Measurements from ENCODE around the gene TFF3.
A peak's percentile ranks its signal among the peaks of the same experiment; 100 is the strongest.

TFF3 gene

GRCh38 chr21:42282021-42282420 is 33.2 kb downstream of the TFF3 start:
- Mint-ChIP-seq H3K9me3 (no peaks in the 10 kb centered on the region), H3K27ac (no peak overlapping the region), H3K36me3 (ENCODE audit: low read depth) (peaks cover 4% of the 10 kb centered on the region), H3K4me1 (ENCODE audit: low read depth) (peaks cover 9% of the 10 kb centered on the region), H3K27me3 (no peaks in the 10 kb centered on the region), H3K4me3 (no peak overlapping the region)

DNA sequence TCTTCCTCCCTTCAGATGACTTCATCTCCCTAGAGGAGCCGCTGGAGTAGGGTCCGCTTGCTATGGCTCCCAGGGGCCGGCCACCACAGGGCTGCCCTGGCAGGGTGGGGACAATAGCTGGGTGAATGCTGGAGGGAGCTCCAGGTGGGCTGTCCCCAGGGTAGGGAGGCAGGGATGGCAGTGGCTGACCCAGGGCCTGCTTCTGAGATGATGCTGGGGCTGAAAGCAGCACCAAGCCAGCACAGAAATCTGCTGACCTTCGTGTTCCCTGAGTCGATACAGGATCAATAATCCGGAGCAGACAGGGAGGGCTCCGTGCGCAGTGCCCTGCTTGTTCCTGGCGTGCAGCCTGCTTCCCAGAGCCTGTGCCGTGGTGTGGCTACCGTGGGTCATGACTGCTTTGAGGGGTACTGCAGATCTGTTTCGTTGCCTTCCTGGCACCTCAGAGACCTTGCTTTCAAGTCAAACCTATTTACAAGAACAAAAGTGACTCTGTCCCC is 34.0 kb downstream of the TFF3 start:
- no peaks in the 10 kb centered on the region for H3K27me3 Mint-ChIP-seq
- H3K9me3 Mint-ChIP-seq = no peaks in the 10 kb centered on the region
- peaks cover 4% of the 10 kb centered on the region for H3K36me3 Mint-ChIP-seq (ENCODE audit: low read depth)
- no peak overlapping the region for H3K4me3 Mint-ChIP-seq
- peaks cover 7% of the 10 kb centered on the region for H3K4me1 Mint-ChIP-seq (ENCODE audit: low read depth)
- no peak overlapping the region for H3K27ac Mint-ChIP-seq

GRCh38 chr21:42280356-42281180 is 34.6 kb downstream of the TFF3 start:
- Mint-ChIP-seq H3K4me3 (no peak overlapping the region), H3K27ac (no peak overlapping the region), H3K27me3 (no peaks in the 10 kb centered on the region), H3K4me1 (ENCODE audit: low read depth) (peaks cover under 1% of the 10 kb centered on the region), H3K9me3 (no peaks in the 10 kb centered on the region), H3K36me3 (ENCODE audit: low read depth) (peaks cover 4% of the 10 kb centered on the region)

GRCh38 chr21:42279888-42280287 is 35.3 kb downstream of the TFF3 start:
- Mint-ChIP-seq H3K27me3 (no peaks in the 10 kb centered on the region), H3K36me3 (ENCODE audit: low read depth) (peaks cover 4% of the 10 kb centered on the region), H3K4me1 (ENCODE audit: low read depth) (no peaks in the 10 kb centered on the region), H3K27ac (no peak overlapping the region), H3K9me3 (no peaks in the 10 kb centered on the region), H3K4me3 (no peak overlapping the region)

DNA sequence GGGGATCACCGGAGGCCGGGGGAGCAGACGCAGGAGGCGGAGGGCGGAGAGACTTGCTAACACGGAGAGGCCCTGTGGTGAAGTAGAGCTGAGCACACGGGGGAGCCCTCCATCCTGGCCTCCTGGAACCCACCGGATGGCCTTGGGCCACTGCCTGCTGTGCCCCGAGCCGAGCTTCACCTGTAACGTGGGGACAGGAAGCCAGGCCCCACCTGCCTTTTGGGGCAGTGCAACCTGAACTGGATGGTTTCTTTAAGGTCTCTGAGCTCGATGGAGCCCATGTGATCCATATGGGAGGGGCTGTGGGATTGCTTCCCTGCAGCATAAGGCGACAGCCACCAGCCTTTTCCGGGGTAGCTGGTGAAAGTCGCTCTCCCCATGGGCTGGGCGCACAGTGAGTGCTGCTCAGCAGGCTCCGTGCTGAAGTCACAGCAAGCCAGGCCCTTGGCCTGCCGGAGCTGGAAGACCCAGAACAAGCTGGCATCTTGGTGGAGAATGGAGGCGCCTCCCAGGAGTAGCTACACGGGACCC is 35.8 kb downstream of the TFF3 start:
- no peaks in the 10 kb centered on the region for H3K27me3 Mint-ChIP-seq
- H3K4me3 Mint-ChIP-seq = no peak overlapping the region
- no peaks in the 10 kb centered on the region for H3K4me1 Mint-ChIP-seq (ENCODE audit: low read depth)
- H3K9me3 Mint-ChIP-seq = no peaks in the 10 kb centered on the region
- peaks cover 4% of the 10 kb centered on the region for H3K36me3 Mint-ChIP-seq (ENCODE audit: low read depth)
- H3K27ac Mint-ChIP-seq = no peak overlapping the region

- no peak overlapping the region for H3K27ac Mint-ChIP-seq
These were observed 36.6 kb downstream of the TFF3 start for GRCh38 chr21:42278451-42279149.

GRCh38 chr21:42277593-42277992 is 37.6 kb downstream of the TFF3 start:
- peaks cover 4% of the 10 kb centered on the region for H3K36me3 Mint-ChIP-seq (ENCODE audit: low read depth)

More at GRCh38 chr21:42278451-42279149, 36.6 kb downstream of the TFF3 start:
- no peak overlapping the region for H3K4me3 Mint-ChIP-seq
- peaks cover 4% of the 10 kb centered on the region for H3K36me3 Mint-ChIP-seq (ENCODE audit: low read depth)
- H3K4me1 Mint-ChIP-seq (ENCODE audit: low read depth) = no peaks in the 10 kb centered on the region
- no peaks in the 10 kb centered on the region for H3K9me3 Mint-ChIP-seq
- H3K27me3 Mint-ChIP-seq = no peaks in the 10 kb centered on the region

DNA sequence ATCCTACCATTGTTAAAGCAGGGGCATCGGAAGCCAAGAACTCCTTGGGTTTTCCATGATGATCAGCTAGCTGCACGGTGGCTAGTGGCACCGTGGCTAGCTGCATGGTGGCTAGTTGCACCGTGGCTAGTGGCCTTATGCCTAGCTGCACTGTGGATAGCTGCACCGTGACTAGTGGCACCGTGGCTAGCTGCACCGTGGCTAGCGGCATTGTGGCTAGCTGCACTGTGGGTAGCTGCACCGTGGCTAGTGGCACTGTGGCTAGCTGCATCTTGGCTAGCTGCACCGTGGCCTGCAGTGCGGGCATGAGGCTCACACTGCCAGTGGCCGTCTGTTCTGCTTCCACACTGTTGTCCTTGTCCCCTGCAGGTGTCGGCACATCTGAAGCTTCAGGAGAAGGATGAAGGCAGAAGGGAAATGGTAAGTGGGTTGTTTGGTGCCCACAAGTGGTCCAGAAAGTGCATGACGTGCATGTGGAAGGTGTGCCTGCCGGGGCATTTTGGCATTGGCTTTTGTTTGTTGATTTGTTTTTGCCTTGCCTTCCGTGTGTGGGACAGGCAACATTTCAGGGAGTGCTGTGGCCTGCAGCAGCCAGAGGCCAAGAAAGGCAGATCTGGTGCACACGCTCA is 38.6 kb downstream of the TFF3 start:
- Mint-ChIP-seq H3K27ac (no peak overlapping the region), H3K4me1 (ENCODE audit: low read depth) (no peaks in the 10 kb centered on the region), H3K4me3 (no peak overlapping the region), H3K9me3 (no peaks in the 10 kb centered on the region), H3K36me3 (ENCODE audit: low read depth) (peaks cover 4% of the 10 kb centered on the region), H3K27me3 (no peaks in the 10 kb centered on the region)

More at GRCh38 chr21:42277593-42277992, 37.6 kb downstream of the TFF3 start:
- Mint-ChIP-seq H3K9me3 (no peaks in the 10 kb centered on the region), H3K27me3 (no peaks in the 10 kb centered on the region), H3K4me3 (no peak overlapping the region), H3K4me1 (ENCODE audit: low read depth) (no peaks in the 10 kb centered on the region), H3K27ac (no peak overlapping the region)

DNA sequence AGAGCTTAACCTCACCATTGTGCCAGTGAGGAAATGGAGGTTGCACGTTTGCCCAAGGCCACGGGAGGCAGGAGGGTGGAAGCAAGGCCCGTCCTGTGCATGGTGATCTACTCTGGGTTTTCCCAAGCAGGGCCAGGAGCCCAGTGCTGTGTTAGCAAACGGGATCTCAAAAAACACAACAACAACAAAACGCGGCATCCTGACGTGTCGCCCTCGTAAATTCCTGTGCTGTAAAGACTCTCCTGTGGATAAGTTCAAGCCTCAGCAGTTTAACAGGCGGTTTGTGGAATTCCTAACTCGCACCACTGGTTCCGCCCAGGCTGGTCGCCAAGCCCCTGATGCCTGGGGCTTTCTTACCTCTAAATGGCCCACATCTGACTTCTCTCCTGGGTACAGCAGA is 39.1 kb downstream of the TFF3 start:
- no peak overlapping the region for H3K4me3 Mint-ChIP-seq
- H3K27ac Mint-ChIP-seq = no peak overlapping the region
- H3K9me3 Mint-ChIP-seq = no peaks in the 10 kb centered on the region
- no peaks in the 10 kb centered on the region for H3K4me1 Mint-ChIP-seq (ENCODE audit: low read depth)
- peaks cover 8% of the 10 kb centered on the region for H3K36me3 Mint-ChIP-seq (ENCODE audit: low read depth)
- no peaks in the 10 kb centered on the region for H3K27me3 Mint-ChIP-seq

- Mint-ChIP-seq H3K36me3 (ENCODE audit: low read depth) (peaks cover 5% of the 10 kb centered on the region), H3K4me3 (no peak overlapping the region), H3K9me3 (no peaks in the 10 kb centered on the region), H3K27me3 (no peaks in the 10 kb centered on the region), H3K4me1 (ENCODE audit: low read depth) (peaks cover 16% of the 10 kb centered on the region), H3K27ac (no peak overlapping the region)
These were observed 42.1 kb downstream of the TFF3 start for GRCh38 chr21:42272984-42273600.

- no peak overlapping the region for H3K27ac Mint-ChIP-seq
- H3K36me3 Mint-ChIP-seq (ENCODE audit: low read depth) = peaks cover 4% of the 10 kb centered on the region
- no peak overlapping the region for H3K4me3 Mint-ChIP-seq
- no peaks in the 10 kb centered on the region for H3K9me3 Mint-ChIP-seq
- H3K27me3 Mint-ChIP-seq = no peaks in the 10 kb centered on the region
- peaks cover 20% of the 10 kb centered on the region for H3K4me1 Mint-ChIP-seq (ENCODE audit: low read depth)
These were observed 42.9 kb downstream of the TFF3 start for GRCh38 chr21:42272109-42272962.

- Mint-ChIP-seq H3K4me3 (no peak overlapping the region), H3K9me3 (no peaks in the 10 kb centered on the region), H3K36me3 (ENCODE audit: low read depth) (peaks cover 4% of the 10 kb centered on the region), H3K27ac (no peak overlapping the region), H3K27me3 (no peaks in the 10 kb centered on the region), H3K4me1 (ENCODE audit: low read depth) (peaks cover 30% of the 10 kb centered on the region)
These were observed 44.1 kb downstream of the TFF3 start for GRCh38 chr21:42271065-42271464.

DNA sequence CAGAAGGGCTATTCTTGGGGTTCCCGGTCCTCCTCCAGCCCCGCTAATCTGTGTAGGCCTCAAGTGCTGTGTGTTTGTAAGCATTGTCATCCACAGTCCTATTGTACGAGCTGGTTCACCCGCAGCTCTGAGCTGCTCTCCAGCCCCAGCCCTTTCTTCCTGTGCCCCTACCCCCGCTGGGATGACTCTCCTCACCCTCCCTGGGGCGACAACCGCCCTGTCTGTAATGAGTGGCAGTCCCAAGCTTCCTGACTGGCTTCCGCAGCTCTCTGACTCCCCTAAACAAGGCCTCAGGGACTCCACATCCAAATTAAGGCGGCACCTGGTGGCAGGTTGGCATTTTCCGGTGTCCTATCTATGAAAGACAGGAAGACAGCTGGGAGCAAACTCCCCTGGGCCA is 45.8 kb downstream of the TFF3 start:
- Mint-ChIP-seq H3K9me3 (no peaks in the 10 kb centered on the region), H3K27ac (peak overlapping the region; percentile 49), H3K4me1 (ENCODE audit: low read depth) (peaks cover 30% of the 10 kb centered on the region), H3K27me3 (no peaks in the 10 kb centered on the region), H3K4me3 (no peak overlapping the region), H3K36me3 (ENCODE audit: low read depth) (peaks cover 4% of the 10 kb centered on the region)

Measured in stimulated activated naive CD8-positive, alpha-beta T cell treated with anti-CD3 and anti-CD28 coated beads, Interleukin-15, Interleukin-2, amounts not matched to agents 100 ng/mL and 50 ng/mL, for 24 hours (primary cell).